Naive thymus-derived CD4-positive, alpha-beta T cell (primary cell): ENCODE results near the gene CIITA. TPM values are rescaled to one million over a fixed set of nuclear protein-coding genes. Genes with fewer than 3 reads are reported as not detected.
"Not testable (repeated sequence)": the region's sequence is repeated elsewhere in the genome, so short reads cannot be mapped to it uniquely, and the experiment has no call there.

Experiments
- ATAC-seq: fragments of 150-1000 bp; cut with Tn5 transposase; 2 replicates; pipeline ENCODE4 v1.10.0; 2021; ENCODE audit warnings: mild to moderate bottlenecking, moderate library complexity
- CTCF ChIA-PET: fragments of 350-600 bp; sonication (Branson Sonifier 250); formaldehyde crosslinking; loops from one replicate; lab custom pipeline; 2021; ENCODE audit warnings: antibody characterized with exemption; lab: Charles Lee
- POLR2A ChIA-PET: fragments of 350-600 bp; sonication (Branson Sonifier 250); formaldehyde crosslinking; loops from one replicate; lab custom pipeline; 2021; ENCODE audit warnings: antibody characterized with exemption, inconsistent platforms; lab: Charles Lee
- DNase-seq, 9 donors: peaks; one replicate each; pipeline versions ENCODE4 v3.0.0 to v3.0.0-alpha.2; 2020 to 2022; ENCODE audit warnings: mixed read lengths in 1 of 9
- H3K27ac ChIP-seq: one replicate; pipeline ENCODE4 v1.7.0; 2013; ENCODE audit warnings: mild to moderate bottlenecking, low read depth, low read length, moderate library complexity
- H3K27me3 ChIP-seq, 2 donors: one replicate each; pipeline ENCODE4 v1.7.0; 2013; ENCODE audit warnings: low read length in 2 of 2, mild to moderate bottlenecking in 2 of 2, moderate library complexity in 2 of 2; ENCODE audit not compliant: control insufficient read depth in 2 of 2, insufficient read depth in 2 of 2
- H3K36me3 ChIP-seq, 3 experiments: 1 replicate in 2 of 3; 2 replicates in 1 of 3; pipeline ENCODE4 v1.7.0; 2013; ENCODE audit warnings: low read length in 3 of 3, mild to moderate bottlenecking in 3 of 3, moderate library complexity in 1 of 3; ENCODE audit not compliant: insufficient read depth in 3 of 3, control insufficient read depth in 2 of 3
- H3K4me1 ChIP-seq, 2 donors: one replicate each; pipeline ENCODE4 v1.7.0; 2013; ENCODE audit warnings: low read length in 2 of 2, mild to moderate bottlenecking in 2 of 2, moderate library complexity in 1 of 2; ENCODE audit not compliant: control insufficient read depth in 2 of 2, insufficient read depth in 2 of 2
- H3K4me3 ChIP-seq: 2 replicates; pipeline ENCODE4 v1.7.0; 2013; ENCODE audit warnings: mild to moderate bottlenecking, low read length
- H3K9me3 ChIP-seq, 3 experiments: 1 replicate in 2 of 3; 2 replicates in 1 of 3; pipeline ENCODE4 v1.7.0; 2013; ENCODE audit warnings: low read length in 3 of 3; ENCODE audit not compliant: control insufficient read depth in 2 of 3
- H3K27ac Mint-ChIP-seq, 9 donors: one replicate each; pipeline ENCODE4 v1.8.0; 2020 to 2022; ENCODE audit warnings: mixed read lengths in 9 of 9, mild to moderate bottlenecking in 8 of 9, moderate library complexity in 5 of 9, inconsistent platforms in 2 of 9
- H3K27me3 Mint-ChIP-seq, 5 donors: one replicate each; pipeline ENCODE4 v1.8.0; 2021 to 2022; ENCODE audit warnings: mixed read lengths in 5 of 5, mild to moderate bottlenecking in 1 of 5
- H3K36me3 Mint-ChIP-seq, 5 donors: one replicate each; pipeline ENCODE4 v1.8.0; 2020 to 2022; ENCODE audit warnings: mixed read lengths in 5 of 5, mild to moderate bottlenecking in 3 of 5, inconsistent platforms in 1 of 5
- H3K4me1 Mint-ChIP-seq, 7 donors: one replicate each; pipeline ENCODE4 v1.8.0; 2020 to 2022; ENCODE audit warnings: mixed read lengths in 7 of 7, mild to moderate bottlenecking in 3 of 7, inconsistent platforms in 1 of 7
- H3K4me3 Mint-ChIP-seq, 10 donors: one replicate each; pipeline ENCODE4 v1.8.0; 2020 to 2022; ENCODE audit warnings: mild to moderate bottlenecking in 10 of 10, mixed read lengths in 10 of 10, moderate library complexity in 6 of 10, inconsistent platforms in 2 of 10
- H3K9me3 Mint-ChIP-seq, 11 donors: one replicate each; pipeline ENCODE4 v1.8.0; 2020 to 2022; ENCODE audit warnings: mixed read lengths in 11 of 11, mild to moderate bottlenecking in 4 of 11, inconsistent platforms in 1 of 11, moderate library complexity in 1 of 11
- intact Hi-C, 2 donors: fragments of 100-400 bp; cut with micrococcal nuclease; formaldehyde crosslinking; loops; one replicate each; pipeline ENCODE4 v1.15.1; 2023
- polyA plus RNA-seq, 2 donors: library from polyadenylated mRNA; unstranded; fragments of 300-500 nt; fragmentation: Illumina TruSeq; gene quantifications; one replicate each; pipeline ENCODE4 v1.2.3, GENCODE V29; 2021
- total RNA-seq, 6 experiments: library from RNA in 5 of 6; stranded (reverse) in 5 of 6; gene quantifications; 1 replicate in 5 of 6; 2 replicates in 1 of 6; pipeline ENCODE4 v1.2.3 and lab custom pipeline; 2021 to 2026

CIITA gene
- total and polyA plus RNA-seq, 7 experiments from 2014 or later, result 0.12 to 72.1 (median 1.7) TPM

DNA sequence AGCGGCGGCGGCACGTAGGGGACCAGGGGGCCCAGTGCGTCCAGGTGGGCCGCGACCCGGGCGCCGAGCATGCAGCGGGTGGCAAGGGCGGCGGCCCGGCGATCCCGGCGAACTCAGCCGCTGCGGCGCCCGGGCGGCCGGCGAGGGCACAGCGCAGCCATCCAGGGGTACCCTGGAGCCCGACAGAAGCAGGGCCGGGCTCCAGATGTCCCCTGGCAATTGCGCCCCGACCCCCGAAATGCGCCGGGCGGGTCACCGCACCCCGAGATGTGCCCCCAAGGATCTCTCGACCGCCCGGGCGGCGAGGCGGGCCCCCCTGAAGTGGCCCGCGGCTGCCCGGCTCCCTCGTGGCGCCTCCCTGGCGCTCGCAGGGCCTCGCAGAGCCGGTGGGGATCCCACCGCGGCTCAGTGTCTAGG is 64.9 kb downstream of the CIITA start:
- Mint-ChIP-seq H3K4me1 (peaks cover 60 to 88% (median 76%) of the 10 kb centered on the region in 7 donors), H3K36me3 (peaks cover 0 to 14% (median 0%) of the 10 kb centered on the region in 5 donors), H3K4me3 (peak overlapping the region; percentile 88 to 96 (median 93)), H3K27ac (peak overlapping the region in 4 of 9 donors; percentile 62 to 93 (median 86))
- not testable (repeated sequence) for H3K9me3 ChIP-seq, H3K9me3 Mint-ChIP-seq, H3K27me3 ChIP-seq, H3K36me3 ChIP-seq, ATAC-seq, H3K27me3 Mint-ChIP-seq
- H3K4me3 ChIP-seq, result peak overlapping the region; percentile 76
- peak in 1 of 9 donors; percentile 19 for DNase-seq
- intact Hi-C loops, result loop anchor here (1.0 to 10.0 kb wide), 9 partner anchors 63 to 1980 kb away; partner anchors contain the start of genes ATF7IP2 (in 1 of the 2), CPPED1 (in 1 of the 2), HAPSTR1 (in 1 of the 2) and LITAF (in 1 of the 2)
- ChIA-PET CTCF (interaction anchor here (0.9 kb wide), 1 partner anchor 313 kb away, joined by 3 read pairs; no protein-coding TSS in a partner anchor), POLR2A (interaction anchor here (0.6 to 1.3 kb wide), 4 partner anchors 146 to 411 kb away, joined by 3 to 5 read pairs (median 4); partner anchors contain the start of genes NUBP1 and SOCS1)
- H3K4me1 ChIP-seq, result peaks cover 59 to 67% of the 10 kb centered on the region in 2 donors
- peak overlapping the region; percentile 78 for H3K27ac ChIP-seq

DNA sequence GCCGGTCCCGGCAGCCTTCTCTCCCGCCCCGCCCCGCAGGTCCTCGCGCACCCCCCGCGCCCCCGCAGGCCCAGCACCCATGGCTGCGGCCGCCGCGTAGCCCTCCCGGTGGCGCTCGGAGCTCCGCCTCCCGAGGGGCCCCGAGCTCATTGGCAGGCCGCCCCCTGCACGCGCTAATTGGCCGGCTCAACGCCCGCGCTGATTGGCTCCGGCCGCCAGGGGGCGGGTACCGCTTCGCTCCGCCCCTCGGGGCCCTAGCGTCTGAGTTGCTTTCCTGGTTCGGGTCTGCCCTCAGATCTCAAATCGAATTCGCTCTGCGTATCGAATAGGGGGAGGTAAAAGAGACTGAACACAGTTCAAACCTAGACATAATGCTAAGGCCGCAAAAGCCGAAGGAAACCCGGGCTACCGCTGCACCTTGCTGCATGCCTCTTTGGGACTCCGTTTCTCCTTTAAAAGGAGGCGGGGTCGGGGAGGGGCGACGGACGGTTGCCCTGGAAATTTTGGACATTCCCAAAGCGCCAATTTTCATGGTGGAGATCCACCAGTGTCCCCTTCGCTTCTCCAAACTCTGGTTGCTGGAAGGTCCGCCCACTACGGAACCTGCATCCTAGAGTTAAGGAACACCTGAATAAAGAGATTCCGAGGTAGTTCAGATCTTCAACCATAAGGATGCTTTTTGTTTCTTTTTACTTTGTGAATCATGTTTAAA is 65.5 kb downstream of the CIITA start, which contains the start of gene DEXI:
Gene DEXI, minus strand, starts transcription at position 117 of the 712 bp plus-strand sequence. CDS start 463 bp downstream, outside the sequence.
- peak within 1 kb of the TSS; percentile 76 for H3K4me3 ChIP-seq
- POLR2A ChIA-PET, result interaction anchor here (0.6 to 1.3 kb wide), 4 partner anchors 146 to 411 kb away, joined by 3 to 5 read pairs (median 4); partner anchors contain the start of genes NUBP1 and SOCS1

DNA sequence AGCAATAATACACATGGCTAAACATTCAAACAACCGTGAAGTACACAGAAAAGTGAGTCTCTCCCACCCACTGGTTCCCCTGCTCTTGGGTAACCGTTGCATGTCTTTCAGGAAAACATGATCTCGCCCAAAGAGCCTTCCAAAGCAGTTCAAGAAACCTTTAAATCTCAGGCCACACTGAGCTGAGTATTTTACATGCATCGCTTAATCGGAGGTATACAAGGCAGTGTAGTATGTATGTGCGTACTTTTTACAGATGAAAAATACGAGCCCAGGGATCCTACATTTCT is 66.0 kb downstream of the CIITA start:
- Mint-ChIP-seq H3K4me3 (peak overlapping the region; percentile 76 to 96 (median 88)), H3K27ac (peak overlapping the region in 8 of 9 donors; percentile 21 to 88 (median 76)), H3K4me1 (peaks cover 49 to 85% (median 74%) of the 10 kb centered on the region in 7 donors), H3K9me3 (no peaks in the 10 kb centered on the region), H3K36me3 (peaks cover 0 to 14% (median 0%) of the 10 kb centered on the region in 5 donors), H3K27me3 (no peaks in the 10 kb centered on the region)
- Histone ChIP-seq H3K4me1 (peaks cover 48 to 58% of the 10 kb centered on the region in 2 donors), H3K9me3 (no peaks in the 10 kb centered on the region), H3K27ac (peak overlapping the region; percentile 78), H3K27me3 (no peaks in the 10 kb centered on the region), H3K4me3 (peak overlapping the region; percentile 76), H3K36me3 (peaks cover 0 to 5% (median 0%) of the 10 kb centered on the region in 3 experiments)
- CTCF ChIA-PET, result no interaction called here
- POLR2A ChIA-PET, result interaction anchor here (1.3 kb wide), 1 partner anchor 313 kb away, joined by 4 read pairs; the partner anchor contains the start of gene SOCS1
- DNase-seq (no peak), ATAC-seq (no peak)
- intact Hi-C loops, result loop anchor here (2.0 to 10.0 kb wide), 8 partner anchors 64 to 1981 kb away; partner anchors contain the start of genes ATF7IP2 (in 1 of the 2), CPPED1 (in 1 of the 2), HAPSTR1 (in 1 of the 2) and LITAF (in 1 of the 2)

More for the DNA sequence above, 65.5 kb downstream of the CIITA start, which contains the start of gene DEXI:
- H3K27ac Mint-ChIP-seq, result peak within 1 kb of the TSS; percentile 62 to 93 (median 88)
- peak within 1 kb of the TSS; percentile 88 to 96 (median 93) for H3K4me3 Mint-ChIP-seq
- H3K36me3 Mint-ChIP-seq, result peaks cover 0 to 14% (median 0%) of the 10 kb centered on the region in 5 donors
- intact Hi-C loops, result loop anchor here (1.0 to 10.0 kb wide), 9 partner anchors 64 to 1980 kb away; partner anchors contain the start of genes ATF7IP2 (in 1 of the 2), CPPED1 (in 1 of the 2), HAPSTR1 (in 1 of the 2) and LITAF (in 1 of the 2)
- peaks cover 54 to 88% (median 76%) of the 10 kb centered on the region in 7 donors for H3K4me1 Mint-ChIP-seq
- no peaks in the 10 kb centered on the region for H3K9me3 Mint-ChIP-seq
- DNase-seq (peak; percentile 91 to 97 (median 95)), ATAC-seq (peak; percentile 87)
- no peaks in the 10 kb centered on the region for H3K27me3 Mint-ChIP-seq
- peak within 1 kb of the TSS; percentile 78 for H3K27ac ChIP-seq
- H3K36me3 ChIP-seq, result peaks cover 0 to 5% (median 0%) of the 10 kb centered on the region in 3 experiments
- no peaks in the 10 kb centered on the region for H3K27me3 ChIP-seq
- CTCF ChIA-PET, result interaction anchor here (0.9 kb wide), 1 partner anchor 312 kb away, joined by 3 read pairs; no protein-coding TSS in a partner anchor
- H3K4me1 ChIP-seq, result peaks cover 53 to 63% of the 10 kb centered on the region in 2 donors
- H3K9me3 ChIP-seq, result no peaks in the 10 kb centered on the region

GRCh38 chr16:10944249-10945064 is 67.5 kb downstream of the CIITA start, which contains the start of gene CLEC16A:
CLEC16A (plus strand) TSS chr16:10944564; CDS start chr16:10944718, 154 bp downstream.
- intact Hi-C loops, result loop anchor here (1.0 to 10.0 kb wide), 15 partner anchors 20 to 1982 kb away; partner anchors contain the start of genes TXNDC11 (in 2 of the 2), ZC3H7A (in 2 of the 2), ATF7IP2 (in 1 of the 2) and CPPED1 (in 1 of the 2)

GRCh38 chr16:10945065-10945787 is 68.2 kb downstream of the CIITA start:
- H3K27me3 ChIP-seq, result no peaks in the 10 kb centered on the region
- ChIA-PET CTCF (interaction anchor here (0.7 kb wide), 1 partner anchor 9 kb away, joined by 5 read pairs; no protein-coding TSS in a partner anchor), POLR2A (interaction anchor here (0.6 to 2.4 kb wide), 10 partner anchors 11 to 1854 kb away, joined by 3 to 9 read pairs (median 4); partner anchors contain the start of genes HAPSTR1 and SOCS1)
- Mint-ChIP-seq H3K27ac (peak overlapping the region; percentile 41 to 92 (median 80)), H3K9me3 (no peaks in the 10 kb centered on the region), H3K4me1 (peaks cover 41 to 85% (median 68%) of the 10 kb centered on the region in 7 donors), H3K27me3 (no peaks in the 10 kb centered on the region), H3K36me3 (peaks cover 0 to 4% (median 0%) of the 10 kb centered on the region in 5 donors), H3K4me3 (peak overlapping the region; percentile 83 to 95 (median 92))
- intact Hi-C loops, result loop anchor here (2.0 to 10.0 kb wide), 3 partner anchors 640 to 1030 kb away; partner anchors contain the start of genes LITAF (in 1 of the 2), SNX29 (in 1 of the 2) and TXNDC11 (in 1 of the 2)
- H3K36me3 ChIP-seq, result peaks cover 0 to 5% (median 0%) of the 10 kb centered on the region in 3 experiments
- H3K4me1 ChIP-seq, result peaks cover 26 to 51% of the 10 kb centered on the region in 2 donors
- H3K9me3 ChIP-seq, result no peaks in the 10 kb centered on the region
- DNase-seq (peak in 1 of 9 donors; percentile 13), ATAC-seq (no peak)
- H3K27ac ChIP-seq, result peak overlapping the region; percentile 88
- peak overlapping the region; percentile 82 for H3K4me3 ChIP-seq

More at GRCh38 chr16:10944249-10945064, 67.5 kb downstream of the CIITA start, which contains the start of gene CLEC16A:
- H3K27ac Mint-ChIP-seq, result peak within 1 kb of the TSS; percentile 41 to 92 (median 81)
- ATAC-seq (peak; percentile 86), DNase-seq (peak; percentile 92 to 97 (median 94))
- Histone ChIP-seq H3K27ac (peak within 1 kb of the TSS; percentile 88), H3K4me1 (peaks cover 34 to 53% of the 10 kb centered on the region in 2 donors), H3K36me3 (peaks cover 0 to 5% (median 0%) of the 10 kb centered on the region in 3 experiments), H3K27me3 (no peaks in the 10 kb centered on the region), H3K9me3 (no peaks in the 10 kb centered on the region), H3K4me3 (peak within 1 kb of the TSS; percentile 82)
- H3K36me3 Mint-ChIP-seq, result peaks cover 0 to 8% (median 0%) of the 10 kb centered on the region in 5 donors
- ChIA-PET POLR2A (interaction anchor here (0.5 to 2.4 kb wide), 13 partner anchors 11 to 1853 kb away, joined by 3 to 9 read pairs (median 3); partner anchors contain the start of genes HAPSTR1 and SOCS1), CTCF (no interaction called here)
- no peaks in the 10 kb centered on the region for H3K27me3 Mint-ChIP-seq
- peaks cover 43 to 85% (median 70%) of the 10 kb centered on the region in 7 donors for H3K4me1 Mint-ChIP-seq
- H3K4me3 Mint-ChIP-seq, result peak within 1 kb of the TSS; percentile 83 to 96 (median 92)
- H3K9me3 Mint-ChIP-seq, result no peaks in the 10 kb centered on the region
